Gastrocnemius medialis (tissue), 4 donors: Measurements from ENCODE around the gene AOC1.

Experiments
- POLR2A ChIP-seq, 2 donors: fragments of 450-650 bp; IDR thresholded peaks; one replicate each; pipeline ENCODE4 v1.6.1; 2017; ENCODE audit warnings: antibody characterized with exemption in 2 of 2, mild to moderate bottlenecking in 2 of 2, moderate library complexity in 2 of 2
- TF ChIP-seq, protein P1 (sequence below), 5 experiments: fragments of 450-650 bp in 3 of 5; fragments of 200-600 bp in 2 of 5; sonication (generic) in 2 of 5; IDR thresholded peaks in 4 of 5; conservative IDR thresholded peaks in 1 of 5; 1 replicate in 4 of 5; 2 replicates in 1 of 5; pipeline ENCODE4 v1.5.1; 2016 to 2019; ENCODE audit warnings: antibody characterized with exemption in 5 of 5, mild to moderate bottlenecking in 3 of 5, moderate library complexity in 3 of 5

DNA sequence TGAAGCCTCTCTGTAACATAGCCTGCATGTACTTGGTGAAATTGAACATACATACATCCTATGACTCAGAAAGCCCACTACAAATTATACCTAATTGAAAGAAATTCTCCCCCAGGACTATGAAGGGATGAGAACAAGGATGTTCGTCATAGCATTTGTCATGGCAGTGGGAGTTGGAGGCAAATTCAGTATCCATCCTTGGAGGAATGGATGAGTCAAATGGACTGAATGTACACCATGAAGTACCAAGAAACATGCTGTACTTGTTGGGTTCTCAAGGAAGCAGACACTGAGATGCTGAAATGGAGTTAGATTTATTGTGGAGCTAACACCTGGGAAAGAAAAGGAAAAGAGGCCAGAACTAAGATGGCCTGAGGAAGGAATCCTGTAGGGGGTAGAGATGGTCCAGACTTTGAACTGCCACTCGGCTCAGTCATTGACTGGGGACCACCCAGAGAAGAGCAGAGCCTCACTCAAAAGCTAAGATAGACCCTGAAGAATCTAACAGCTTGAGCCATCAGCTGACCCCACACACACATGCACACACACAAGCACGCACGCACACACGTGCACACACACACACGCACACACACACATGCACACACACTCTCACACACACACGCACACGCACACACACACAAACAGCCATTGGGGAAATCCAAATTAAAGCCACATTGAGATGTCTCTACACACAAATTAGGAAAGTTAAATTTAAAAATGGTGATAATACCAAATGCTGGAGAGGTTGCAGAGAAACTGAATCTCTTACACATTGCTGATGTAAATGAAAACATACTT is 22.3 kb downstream of the AOC1 start:
- TF ChIP-seq, protein P1, sequence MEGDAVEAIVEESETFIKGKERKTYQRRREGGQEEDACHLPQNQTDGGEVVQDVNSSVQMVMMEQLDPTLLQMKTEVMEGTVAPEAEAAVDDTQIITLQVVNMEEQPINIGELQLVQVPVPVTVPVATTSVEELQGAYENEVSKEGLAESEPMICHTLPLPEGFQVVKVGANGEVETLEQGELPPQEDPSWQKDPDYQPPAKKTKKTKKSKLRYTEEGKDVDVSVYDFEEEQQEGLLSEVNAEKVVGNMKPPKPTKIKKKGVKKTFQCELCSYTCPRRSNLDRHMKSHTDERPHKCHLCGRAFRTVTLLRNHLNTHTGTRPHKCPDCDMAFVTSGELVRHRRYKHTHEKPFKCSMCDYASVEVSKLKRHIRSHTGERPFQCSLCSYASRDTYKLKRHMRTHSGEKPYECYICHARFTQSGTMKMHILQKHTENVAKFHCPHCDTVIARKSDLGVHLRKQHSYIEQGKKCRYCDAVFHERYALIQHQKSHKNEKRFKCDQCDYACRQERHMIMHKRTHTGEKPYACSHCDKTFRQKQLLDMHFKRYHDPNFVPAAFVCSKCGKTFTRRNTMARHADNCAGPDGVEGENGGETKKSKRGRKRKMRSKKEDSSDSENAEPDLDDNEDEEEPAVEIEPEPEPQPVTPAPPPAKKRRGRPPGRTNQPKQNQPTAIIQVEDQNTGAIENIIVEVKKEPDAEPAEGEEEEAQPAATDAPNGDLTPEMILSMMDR (IDR thresholded peaks at IDR 0.05 in 4 of 5, conservative IDR thresholded peaks at IDR 0.05 in 1 of 5) = no peak
- no peak for TF ChIP-seq POLR2A (IDR thresholded peaks at IDR 0.05)
